ENCODE measurements around the gene GRM4.

GRCh38 chr6:34085453-34086170 lies 60.3 kb downstream of the GRM4 start:
- TF ChIP-seq CTCF (conservative IDR thresholded peaks at IDR 0.05; ENCODE audit: low read depth, low read length), result no peak
- no peak for TF ChIP-seq EZH2 (IDR thresholded peaks at IDR 0.05; ENCODE audit: low read length, unreplicated experiment)
